ENCODE data around the gene REXO4.

GRCh38 chr9:133456409-133456808 lies 38.6 kb upstream of the REXO4 start:
- TF ChIP-seq CTCF (IDR thresholded peaks at IDR 0.05) = no peak
- TF ChIP-seq POLR2A (IDR thresholded peaks at IDR 0.05) = no peak

Data from tibial nerve (tissue), 3 donors.